ENCODE measurements around the gene PMEPA1. TPM values are rescaled to one million over a fixed set of nuclear protein-coding genes. Genes with fewer than 3 reads are reported as not detected.

PMEPA1 gene
- total RNA-seq, 2 experiments from 2014 or later: 15.7 to 18.0 TPM

GRCh38 chr20:57620274-57620990 lies 89.4 kb downstream of the PMEPA1 start, which contains the start of gene ZBP1:
Gene ZBP1, minus strand, starts transcription at chr20:57620426. Its CDS starts 131 bp downstream, at chr20:57620295.
- Histone ChIP-seq H3K4me1 (ENCODE audit: insufficient read depth, low read length) (peaks cover 77% of the 10 kb centered on the region), H3K36me3 (ENCODE audit: insufficient read depth, low read length) (peaks cover 5% of the 10 kb centered on the region), H3K27me3 (ENCODE audit: control insufficient read depth in 1 of 2, insufficient read depth in 2 of 2, low read length in 2 of 2) (no peaks in the 10 kb centered on the region), H3K27ac (ENCODE audit: low read depth in 1 of 2, low read length in 2 of 2) (peak within 1 kb of the TSS; percentile 78 to 90), H3K4me3 (ENCODE audit: low read length) (peak within 1 kb of the TSS; percentile 71), H3K9me3 (ENCODE audit: control insufficient read depth in 1 of 2, insufficient read depth in 1 of 2, low read length in 2 of 2) (peaks cover 0 to 6% of the 10 kb centered on the region in 2 experiments)
- DNase-seq (peak in 12 of 14 experiments; percentile 32 to 90 (median 51)), ATAC-seq (ENCODE audit: poor library complexity) (peak; percentile 33)
- ChIA-PET POLR2A (interaction anchor here (1.0 to 3.4 kb wide), 16 partner anchors 9 to 233 kb away, joined by 3 to 139 read pairs (median 9); partner anchors contain the start of gene PMEPA1), CTCF (interaction anchor here (1.1 to 3.1 kb wide), 7 partner anchors 8 to 614 kb away, joined by 3 to 12 read pairs (median 8); partner anchors contain the start of gene PMEPA1)
- Mint-ChIP-seq H3K27me3 (no peaks in the 10 kb centered on the region), H3K27ac (peak within 1 kb of the TSS; percentile 94), H3K36me3 (ENCODE audit: low read depth) (peaks cover 42% of the 10 kb centered on the region), H3K4me1 (ENCODE audit: low read depth) (peaks cover 80% of the 10 kb centered on the region), H3K4me3 (peak within 1 kb of the TSS; percentile 76), H3K9me3 (peaks cover 3% of the 10 kb centered on the region)
- intact Hi-C loops (cut with DNase I, micrococcal nuclease): loop anchor here in 1 of 2 experiments (5.0 to 10.0 kb wide), 3 partner anchors 87 to 1034 kb away; partner anchors contain the start of genes STX16 and VAPB
- no peak for TF ChIP-seq CTCF (IDR thresholded peaks at IDR 0.05)

- ChIA-PET POLR2A (interaction anchor here (0.7 to 3.4 kb wide), 17 partner anchors 10 to 1032 kb away, joined by 3 to 139 read pairs (median 8); partner anchors contain the start of genes PMEPA1 and STX16), CTCF (interaction anchor here (0.9 to 3.1 kb wide), 7 partner anchors 9 to 588 kb away, joined by 3 to 12 read pairs (median 8); partner anchors contain the start of gene PMEPA1)
- H3K27ac Mint-ChIP-seq: peak overlapping the region; percentile 94
- ATAC-seq (ENCODE audit: poor library complexity) (peak; percentile 63), DNase-seq (peak; percentile 39 to 90 (median 58))
- H3K36me3 Mint-ChIP-seq (ENCODE audit: low read depth): peaks cover 38% of the 10 kb centered on the region
- Histone ChIP-seq H3K9me3 (ENCODE audit: control insufficient read depth in 1 of 2, insufficient read depth in 1 of 2, low read length in 2 of 2) (no peaks in the 10 kb centered on the region), H3K36me3 (ENCODE audit: insufficient read depth, low read length) (peaks cover 17% of the 10 kb centered on the region), H3K27ac (ENCODE audit: low read depth in 1 of 2, low read length in 2 of 2) (peak overlapping the region; percentile 78 to 90), H3K27me3 (ENCODE audit: control insufficient read depth in 1 of 2, insufficient read depth in 2 of 2, low read length in 2 of 2) (no peaks in the 10 kb centered on the region), H3K4me1 (ENCODE audit: insufficient read depth, low read length) (peaks cover 80% of the 10 kb centered on the region), H3K4me3 (ENCODE audit: low read length) (peak overlapping the region; percentile 71)
- no peaks in the 10 kb centered on the region for H3K9me3 Mint-ChIP-seq
- H3K27me3 Mint-ChIP-seq: no peaks in the 10 kb centered on the region
- H3K4me1 Mint-ChIP-seq (ENCODE audit: low read depth): peaks cover 72% of the 10 kb centered on the region
- intact Hi-C loops (cut with DNase I, micrococcal nuclease): loop anchor here in 1 of 2 experiments (1.0 to 5.0 kb wide), 2 partner anchors 9 to 33 kb away; no protein-coding TSS in a partner anchor
- no peak for TF ChIP-seq CTCF (IDR thresholded peaks at IDR 0.05)
- H3K4me3 Mint-ChIP-seq: peak overlapping the region; percentile 76
These were observed 90.6 kb downstream of the PMEPA1 start for GRCh38 chr20:57619051-57619831.

GRCh38 chr20:57618764-57619050 lies 91.1 kb downstream of the PMEPA1 start:
- H3K9me3 ChIP-seq (ENCODE audit: control insufficient read depth in 1 of 2, insufficient read depth in 1 of 2, low read length in 2 of 2): no peaks in the 10 kb centered on the region
- peak overlapping the region; percentile 94 for H3K27ac Mint-ChIP-seq
- H3K36me3 ChIP-seq (ENCODE audit: insufficient read depth, low read length): peaks cover 20% of the 10 kb centered on the region
- ATAC-seq (ENCODE audit: poor library complexity) (no peak), DNase-seq (peak in 1 of 14 experiments; percentile 33)
- peaks cover 66% of the 10 kb centered on the region for H3K4me1 Mint-ChIP-seq (ENCODE audit: low read depth)
- intact Hi-C loops (cut with DNase I, micrococcal nuclease): loop anchor here in 1 of 2 experiments (1.0 to 5.0 kb wide), 2 partner anchors 10 to 34 kb away; no protein-coding TSS in a partner anchor
- peaks cover 38% of the 10 kb centered on the region for H3K36me3 Mint-ChIP-seq (ENCODE audit: low read depth)
- CTCF ChIA-PET: interaction anchor here (1.4 to 3.1 kb wide), 3 partner anchors 9 to 22 kb away, joined by 9 to 12 read pairs (median 11); no protein-coding TSS in a partner anchor
- TF ChIP-seq CTCF (IDR thresholded peaks at IDR 0.05): no peak
- peak overlapping the region; percentile 71 for H3K4me3 ChIP-seq (ENCODE audit: low read length)
- H3K27me3 Mint-ChIP-seq: no peaks in the 10 kb centered on the region
- H3K9me3 Mint-ChIP-seq: no peaks in the 10 kb centered on the region
- H3K4me1 ChIP-seq (ENCODE audit: insufficient read depth, low read length): peaks cover 80% of the 10 kb centered on the region
- H3K27me3 ChIP-seq (ENCODE audit: control insufficient read depth in 1 of 2, insufficient read depth in 2 of 2, low read length in 2 of 2): no peaks in the 10 kb centered on the region
- POLR2A ChIA-PET: interaction anchor here (0.7 to 3.4 kb wide), 13 partner anchors 10 to 1033 kb away, joined by 3 to 139 read pairs (median 9); partner anchors contain the start of genes PMEPA1 and STX16
- H3K4me3 Mint-ChIP-seq: peak overlapping the region; percentile 76
- peak overlapping the region; percentile 78 to 90 for H3K27ac ChIP-seq (ENCODE audit: low read depth in 1 of 2, low read length in 2 of 2)

Measured in CD4-positive, alpha-beta T cell (primary cell).